Measurements from ENCODE around the gene TENM4.

TENM4 gene

DNA sequence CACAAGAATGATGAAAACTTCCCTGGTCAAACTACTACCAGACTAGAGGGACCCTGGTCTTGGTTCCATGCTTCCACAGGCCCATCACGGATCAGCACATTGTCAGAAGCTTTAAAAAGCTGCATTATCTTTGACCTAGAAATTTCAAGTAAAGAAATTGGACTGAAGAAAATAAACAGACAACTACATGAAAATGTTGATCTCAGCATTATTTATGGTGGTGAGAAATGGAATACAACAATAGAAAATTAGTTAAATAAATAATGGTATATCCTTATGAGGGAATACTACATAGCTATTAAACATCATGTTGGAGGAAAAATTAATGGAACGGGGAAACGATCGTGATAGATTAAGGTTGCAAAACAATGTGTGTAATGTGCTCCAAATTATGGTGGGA, 13.7 kb downstream of the TENM4 start:
- DNase-seq (ENCODE audit: low spot score in 2 of 2) (no peak), ATAC-seq (replicated peaks; ENCODE audit: extremely low read depth, poor library complexity, severe bottlenecking) (no peak)
- Mint-ChIP-seq H3K27ac (ENCODE audit: low read depth) (no peak overlapping the region), H3K9me3 (peaks cover 7% of the 10 kb centered on the region), H3K36me3 (ENCODE audit: insufficient read depth) (peaks cover 1% of the 10 kb centered on the region), H3K27me3 (no peaks in the 10 kb centered on the region), H3K4me1 (no peaks in the 10 kb centered on the region), H3K4me3 (no peak overlapping the region)

DNA sequence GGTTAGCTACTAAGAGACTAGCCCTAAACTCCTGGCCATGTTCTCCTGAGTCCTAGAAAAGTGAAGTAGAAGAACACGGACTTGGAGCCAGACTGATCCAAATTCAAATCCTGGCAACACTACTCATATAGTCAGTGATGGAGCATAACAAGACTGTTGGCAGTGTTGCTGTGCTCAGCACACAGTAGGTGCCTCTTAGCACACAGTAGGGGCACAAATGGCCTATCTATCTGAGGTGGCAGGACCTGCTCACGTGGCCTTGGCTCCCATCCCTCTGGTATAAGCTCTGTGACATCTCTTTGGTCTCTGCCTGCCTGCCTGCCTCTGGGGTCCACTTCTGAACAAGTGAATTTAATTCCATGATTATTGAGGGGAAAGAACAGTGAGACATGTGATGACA, 15.4 kb downstream of the TENM4 start:
- Mint-ChIP-seq H3K36me3 (ENCODE audit: insufficient read depth) (peaks cover 1% of the 10 kb centered on the region), H3K9me3 (peaks cover 7% of the 10 kb centered on the region), H3K27me3 (no peaks in the 10 kb centered on the region), H3K4me3 (no peak overlapping the region), H3K27ac (ENCODE audit: low read depth) (no peak overlapping the region), H3K4me1 (no peaks in the 10 kb centered on the region)
- ATAC-seq (replicated peaks; ENCODE audit: extremely low read depth, poor library complexity, severe bottlenecking) (no peak), DNase-seq (ENCODE audit: low spot score in 2 of 2) (no peak)

DNA sequence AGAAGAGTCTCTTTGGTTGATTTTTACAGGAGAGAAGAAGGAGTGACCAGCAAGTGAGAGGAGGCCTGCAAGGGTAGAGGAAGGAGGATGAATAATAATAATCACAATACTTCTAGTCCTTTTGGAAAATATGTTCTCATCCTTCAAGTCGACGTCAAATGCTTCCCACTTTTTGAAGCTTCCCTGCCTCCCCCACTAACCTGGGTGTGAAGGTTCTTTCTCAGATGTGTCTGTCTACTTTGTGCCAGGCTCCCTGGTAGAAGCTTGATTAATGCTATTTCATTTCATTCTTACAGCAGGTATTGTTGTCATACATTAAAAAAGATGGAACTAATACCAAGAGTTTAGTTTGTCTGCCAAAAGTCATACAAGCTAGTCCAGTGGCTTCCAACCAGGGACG, 17.1 kb downstream of the TENM4 start:
- H3K27me3 Mint-ChIP-seq = no peaks in the 10 kb centered on the region
- no peak overlapping the region for H3K27ac Mint-ChIP-seq (ENCODE audit: low read depth)
- no peaks in the 10 kb centered on the region for H3K36me3 Mint-ChIP-seq (ENCODE audit: insufficient read depth)
- peaks cover 7% of the 10 kb centered on the region for H3K9me3 Mint-ChIP-seq
- DNase-seq (ENCODE audit: low spot score in 2 of 2) = no peak
- ATAC-seq (replicated peaks; ENCODE audit: extremely low read depth, poor library complexity, severe bottlenecking) = no peak
- no peaks in the 10 kb centered on the region for H3K4me1 Mint-ChIP-seq
- H3K4me3 Mint-ChIP-seq = no peak overlapping the region

DNA sequence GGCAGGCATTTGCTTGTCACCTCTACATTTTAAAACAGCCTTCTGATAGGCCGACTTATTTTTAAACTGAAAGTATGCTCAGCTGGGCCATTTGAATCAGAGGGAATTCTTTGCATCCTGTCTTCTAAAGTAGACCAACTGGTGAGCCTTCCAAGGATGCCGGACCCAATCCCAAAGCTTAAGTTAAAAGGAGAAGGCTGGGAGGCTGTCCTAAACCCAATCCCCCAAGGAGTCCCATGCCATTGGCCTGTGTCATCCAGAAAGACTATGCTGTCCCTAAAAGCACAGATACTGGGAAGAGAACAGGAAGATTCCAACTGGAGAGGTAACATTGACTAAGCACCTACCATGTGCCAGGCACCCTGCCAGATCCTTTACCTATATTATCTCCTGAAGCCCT, 18.0 kb downstream of the TENM4 start:
- DNase-seq (ENCODE audit: low spot score in 2 of 2) (no peak), ATAC-seq (replicated peaks; ENCODE audit: extremely low read depth, poor library complexity, severe bottlenecking) (no peak)
- Mint-ChIP-seq H3K9me3 (peaks cover 7% of the 10 kb centered on the region), H3K27ac (ENCODE audit: low read depth) (no peak overlapping the region), H3K36me3 (ENCODE audit: insufficient read depth) (no peaks in the 10 kb centered on the region), H3K4me3 (no peak overlapping the region), H3K27me3 (no peaks in the 10 kb centered on the region), H3K4me1 (no peaks in the 10 kb centered on the region)

DNA sequence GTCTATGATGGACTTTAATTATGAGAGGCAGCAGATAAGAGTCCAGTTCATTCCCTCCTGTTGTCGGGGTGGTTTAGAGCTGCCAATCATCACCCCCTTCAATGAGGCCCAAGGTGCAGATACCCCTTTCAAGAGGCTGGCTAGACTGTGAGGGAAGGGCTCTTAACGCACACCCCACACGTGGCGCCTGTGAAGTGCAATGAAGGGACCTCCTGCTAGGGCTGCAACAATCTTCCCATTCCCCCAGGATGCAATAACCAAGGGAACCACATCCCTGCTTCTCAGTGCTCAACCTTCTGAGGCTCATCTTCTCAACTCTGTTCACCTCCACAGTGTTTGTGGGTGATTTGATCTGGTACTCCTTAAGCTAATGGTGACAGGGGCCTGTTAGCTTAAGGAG, 19.0 kb downstream of the TENM4 start:
- ATAC-seq (replicated peaks; ENCODE audit: extremely low read depth, poor library complexity, severe bottlenecking) = no peak

DNA sequence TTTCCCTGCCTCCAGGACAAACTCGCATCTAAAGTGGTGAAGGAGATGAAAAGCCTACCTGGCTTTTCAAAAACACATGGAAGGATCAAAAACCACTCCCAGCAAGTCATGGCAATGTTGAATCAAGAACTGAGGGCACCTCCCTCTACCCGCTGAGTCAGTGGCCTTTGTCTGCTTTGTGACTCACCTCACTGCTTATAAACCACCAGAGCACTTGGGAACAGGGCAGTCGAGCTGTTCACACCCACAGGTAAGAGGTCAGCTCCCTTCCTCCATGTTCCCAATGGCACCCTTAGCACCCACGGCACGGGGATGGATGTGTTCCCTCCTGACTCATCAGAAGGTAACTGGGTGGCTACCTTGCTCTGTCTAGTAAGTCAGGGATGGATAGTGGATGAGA, 21.7 kb downstream of the TENM4 start:
- Mint-ChIP-seq H3K9me3 (peaks cover 5% of the 10 kb centered on the region), H3K27ac (ENCODE audit: low read depth) (no peak overlapping the region), H3K4me3 (no peak overlapping the region), H3K4me1 (no peaks in the 10 kb centered on the region), H3K36me3 (ENCODE audit: insufficient read depth) (no peaks in the 10 kb centered on the region), H3K27me3 (no peaks in the 10 kb centered on the region)
- no peak for DNase-seq (ENCODE audit: low spot score in 2 of 2)
- no peak for ATAC-seq (replicated peaks; ENCODE audit: extremely low read depth, poor library complexity, severe bottlenecking)

More for the DNA sequence above, 19.0 kb downstream of the TENM4 start:
- no peaks in the 10 kb centered on the region for H3K4me1 Mint-ChIP-seq
- H3K36me3 Mint-ChIP-seq (ENCODE audit: insufficient read depth) = no peaks in the 10 kb centered on the region
- no peak for DNase-seq (ENCODE audit: low spot score in 2 of 2)
- H3K4me3 Mint-ChIP-seq = no peak overlapping the region
- H3K9me3 Mint-ChIP-seq = peaks cover 12% of the 10 kb centered on the region
- no peak overlapping the region for H3K27ac Mint-ChIP-seq (ENCODE audit: low read depth)
- H3K27me3 Mint-ChIP-seq = no peaks in the 10 kb centered on the region

DNA sequence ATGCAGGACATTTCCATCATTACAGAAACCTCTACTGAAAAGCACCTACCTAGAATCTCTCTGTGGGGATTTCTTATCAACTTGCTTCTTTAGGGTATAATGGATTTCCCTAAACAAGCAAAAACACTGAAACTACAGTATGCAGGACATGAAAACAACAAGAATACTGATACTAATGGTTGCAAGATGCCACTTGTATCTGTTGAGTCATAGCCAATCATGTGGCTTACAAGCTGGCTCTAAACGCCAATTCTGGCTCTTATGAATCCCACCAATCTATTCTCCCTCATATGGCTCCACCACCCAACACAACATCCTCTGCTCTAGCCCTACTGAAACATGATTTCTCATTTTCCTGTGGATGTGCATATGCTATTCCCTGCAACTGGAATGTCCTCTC, 22.6 kb downstream of the TENM4 start:
- Mint-ChIP-seq H3K9me3 (peaks cover 5% of the 10 kb centered on the region), H3K4me3 (no peak overlapping the region), H3K27ac (ENCODE audit: low read depth) (no peak overlapping the region), H3K36me3 (ENCODE audit: insufficient read depth) (no peaks in the 10 kb centered on the region), H3K27me3 (no peaks in the 10 kb centered on the region), H3K4me1 (no peaks in the 10 kb centered on the region)
- no peak for ATAC-seq (replicated peaks; ENCODE audit: extremely low read depth, poor library complexity, severe bottlenecking)
- no peak for DNase-seq (ENCODE audit: low spot score in 2 of 2)

DNA sequence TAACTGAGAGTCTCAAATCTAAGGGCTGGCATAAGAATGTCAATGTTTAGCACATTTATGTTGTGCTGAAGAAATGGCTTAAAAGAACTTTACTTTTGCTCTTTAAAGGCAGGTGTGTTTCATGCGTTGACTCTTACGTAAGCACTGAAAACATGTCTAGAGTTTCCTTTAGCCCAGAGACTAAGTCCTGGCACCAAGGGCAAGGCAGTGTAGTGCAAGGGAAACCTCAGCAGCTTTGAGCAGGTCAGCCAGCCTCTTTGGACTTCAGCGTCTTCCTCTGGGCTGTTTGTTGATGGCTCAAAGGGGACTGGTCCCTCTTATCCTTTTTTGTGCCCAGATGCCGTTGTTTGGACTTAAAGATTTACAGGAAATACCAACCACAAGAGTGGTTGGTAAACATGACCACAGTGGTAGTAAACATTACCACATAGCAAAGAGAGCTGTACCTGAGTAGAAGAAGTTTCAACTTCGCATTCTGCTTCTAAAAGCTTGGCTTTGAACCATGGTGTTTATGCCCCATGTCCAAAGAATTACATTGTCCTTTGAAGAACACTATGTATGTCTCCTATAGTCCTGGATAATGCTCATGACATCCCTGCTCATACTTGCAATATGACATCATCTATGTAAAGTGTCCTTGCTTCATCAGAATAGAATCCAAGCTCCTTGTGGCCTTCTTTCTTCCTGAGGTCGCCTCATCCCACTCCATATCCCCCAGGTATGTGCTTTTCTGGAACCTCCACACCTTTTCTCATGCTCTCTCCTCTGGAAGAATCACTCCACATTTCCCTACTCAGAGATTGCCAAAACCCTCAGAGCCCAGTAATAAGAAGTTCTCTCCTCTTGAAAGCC, 23.5 kb downstream of the TENM4 start:
- H3K36me3 Mint-ChIP-seq (ENCODE audit: insufficient read depth) = no peaks in the 10 kb centered on the region
- ATAC-seq (replicated peaks; ENCODE audit: extremely low read depth, poor library complexity, severe bottlenecking) = no peak
- DNase-seq (ENCODE audit: low spot score in 2 of 2) = no peak
- H3K4me1 Mint-ChIP-seq = no peaks in the 10 kb centered on the region
- peaks cover 5% of the 10 kb centered on the region for H3K9me3 Mint-ChIP-seq
- H3K4me3 Mint-ChIP-seq = no peak overlapping the region
- H3K27ac Mint-ChIP-seq (ENCODE audit: low read depth) = no peak overlapping the region
- H3K27me3 Mint-ChIP-seq = no peaks in the 10 kb centered on the region

DNA sequence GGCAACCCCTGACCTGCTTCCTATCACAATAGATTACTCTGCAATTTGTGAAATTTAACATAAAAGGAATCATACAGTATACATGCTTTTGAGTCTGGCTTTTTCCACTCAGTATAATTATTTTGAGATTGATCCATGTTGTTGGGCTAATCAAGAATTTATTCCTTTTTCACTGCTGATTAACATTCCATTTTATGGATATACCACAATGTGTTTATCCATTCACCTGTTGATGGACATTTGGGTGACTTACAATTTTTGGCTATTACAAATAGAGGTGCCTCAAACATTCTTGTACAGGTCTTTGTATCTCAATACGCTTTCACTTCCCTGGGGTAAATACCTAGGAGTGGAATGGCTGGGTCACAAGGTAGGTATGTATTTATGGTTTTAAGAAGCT, 24.9 kb downstream of the TENM4 start:
- Mint-ChIP-seq H3K36me3 (ENCODE audit: insufficient read depth) (no peaks in the 10 kb centered on the region), H3K27me3 (no peaks in the 10 kb centered on the region), H3K4me3 (no peak overlapping the region), H3K9me3 (peaks cover 5% of the 10 kb centered on the region), H3K4me1 (no peaks in the 10 kb centered on the region), H3K27ac (ENCODE audit: low read depth) (no peak overlapping the region)
- DNase-seq (ENCODE audit: low spot score in 2 of 2) (no peak), ATAC-seq (replicated peaks; ENCODE audit: extremely low read depth, poor library complexity, severe bottlenecking) (no peak)

DNA sequence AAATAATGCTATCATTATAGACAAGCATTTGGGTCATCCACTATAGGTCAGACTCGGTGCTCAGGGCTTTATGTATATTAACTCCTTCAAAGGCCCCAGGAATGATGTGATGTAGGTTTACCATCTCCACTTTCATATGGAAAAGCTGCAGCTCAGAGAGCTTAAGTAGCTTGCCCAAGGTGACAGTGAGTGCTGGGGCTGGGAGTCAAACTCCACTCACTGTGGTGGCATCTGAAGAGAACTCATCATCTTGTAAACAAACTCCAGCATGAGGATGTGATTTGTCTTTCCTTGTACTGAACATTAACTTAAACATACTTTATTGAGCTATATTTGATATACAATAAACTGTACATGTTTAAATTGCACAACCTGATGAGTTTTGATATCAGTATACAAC, 25.4 kb downstream of the TENM4 start:
- DNase-seq (ENCODE audit: low spot score in 2 of 2) = no peak
- no peaks in the 10 kb centered on the region for H3K36me3 Mint-ChIP-seq (ENCODE audit: insufficient read depth)
- H3K9me3 Mint-ChIP-seq = peaks cover 5% of the 10 kb centered on the region

DNA sequence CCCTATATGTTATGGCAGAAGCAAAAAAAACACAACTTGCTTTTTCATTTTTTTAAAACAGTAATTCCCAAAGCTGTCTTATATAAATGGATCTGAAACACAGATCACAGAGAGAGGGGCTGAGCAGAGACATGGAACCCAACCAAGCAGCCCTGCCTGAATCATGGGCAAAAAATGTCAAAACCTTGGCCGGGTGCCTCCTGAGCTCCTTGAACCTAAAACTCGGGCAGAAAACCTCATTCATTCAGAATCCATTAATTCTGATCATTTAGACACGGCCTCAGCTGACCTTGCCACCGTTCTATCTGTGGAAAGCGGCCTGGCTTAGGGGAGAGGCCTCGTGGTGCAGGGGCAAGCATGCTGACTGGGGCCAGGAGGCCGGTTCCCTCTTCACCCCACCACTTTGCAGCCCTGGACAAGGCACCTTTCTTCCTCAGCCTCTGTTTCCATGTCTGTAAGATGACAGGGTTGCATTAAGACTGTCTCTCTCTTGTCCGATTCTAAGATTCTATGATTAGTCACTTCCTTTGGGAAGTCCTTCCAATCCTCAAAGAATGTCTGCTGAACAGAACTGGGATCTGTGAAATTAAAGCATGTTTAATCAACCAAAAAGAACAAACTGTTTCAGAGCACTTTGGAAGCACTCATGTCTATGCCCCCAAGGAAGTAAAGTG, 26.0 kb downstream of the TENM4 start:
- H3K36me3 Mint-ChIP-seq (ENCODE audit: insufficient read depth) = no peaks in the 10 kb centered on the region
- no peak overlapping the region for H3K4me3 Mint-ChIP-seq
- H3K4me1 Mint-ChIP-seq = no peaks in the 10 kb centered on the region
- no peak overlapping the region for H3K27ac Mint-ChIP-seq (ENCODE audit: low read depth)
- ATAC-seq (replicated peaks; ENCODE audit: extremely low read depth, poor library complexity, severe bottlenecking) = no peak
- no peaks in the 10 kb centered on the region for H3K27me3 Mint-ChIP-seq
- no peak for DNase-seq (ENCODE audit: low spot score in 2 of 2)
- peaks cover 5% of the 10 kb centered on the region for H3K9me3 Mint-ChIP-seq

More for the DNA sequence above, 25.4 kb downstream of the TENM4 start:
- H3K4me1 Mint-ChIP-seq = no peaks in the 10 kb centered on the region
- H3K27ac Mint-ChIP-seq (ENCODE audit: low read depth) = no peak overlapping the region
- H3K27me3 Mint-ChIP-seq = no peaks in the 10 kb centered on the region
- H3K4me3 Mint-ChIP-seq = no peak overlapping the region
- no peak for ATAC-seq (replicated peaks; ENCODE audit: extremely low read depth, poor library complexity, severe bottlenecking)

DNA sequence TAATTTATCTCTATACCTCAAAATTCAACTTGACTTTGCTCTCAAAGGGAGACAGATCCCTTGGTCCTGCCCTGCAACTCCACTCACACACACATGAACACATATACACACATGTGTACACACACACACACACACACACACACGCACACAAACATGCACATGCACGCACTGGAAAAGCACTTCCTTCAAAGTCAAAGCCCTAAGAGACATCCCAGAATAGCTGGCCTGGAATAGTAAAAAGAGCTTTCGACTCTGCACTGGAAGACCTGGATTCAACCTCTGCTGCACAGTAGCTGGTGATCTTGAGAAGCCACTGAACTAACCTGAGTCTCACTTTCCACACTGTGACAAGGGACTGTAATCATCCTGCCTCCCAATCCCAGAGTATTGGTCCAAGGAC, 26.8 kb downstream of the TENM4 start:
- peaks cover 5% of the 10 kb centered on the region for H3K9me3 Mint-ChIP-seq

DNA sequence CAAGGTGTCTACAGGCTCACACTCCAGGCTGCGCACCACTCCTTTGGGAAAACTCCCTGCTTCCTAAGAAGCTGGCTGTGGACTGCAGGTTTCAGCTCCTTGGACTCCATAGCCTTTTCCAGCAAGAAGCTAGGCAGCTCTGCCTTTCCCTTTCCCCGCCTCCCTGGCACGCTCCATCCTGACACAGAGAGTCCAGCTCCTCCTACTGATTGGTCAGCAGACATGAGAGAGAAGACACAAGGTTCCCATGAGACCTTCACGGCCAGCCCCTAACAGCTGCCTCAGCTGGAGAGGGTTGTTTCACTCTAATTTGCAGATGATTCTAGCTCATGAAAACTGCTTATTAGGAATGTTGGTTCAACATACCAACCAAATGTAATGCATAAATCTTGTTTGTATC, 27.6 kb downstream of the TENM4 start:
- no peak for DNase-seq (ENCODE audit: low spot score in 2 of 2)
- Mint-ChIP-seq H3K4me1 (no peaks in the 10 kb centered on the region), H3K27me3 (no peaks in the 10 kb centered on the region), H3K9me3 (peaks cover 5% of the 10 kb centered on the region), H3K36me3 (ENCODE audit: insufficient read depth) (no peaks in the 10 kb centered on the region), H3K27ac (ENCODE audit: low read depth) (no peak overlapping the region), H3K4me3 (no peak overlapping the region)
- ATAC-seq (replicated peaks; ENCODE audit: extremely low read depth, poor library complexity, severe bottlenecking) = no peak

More for the DNA sequence above, 26.8 kb downstream of the TENM4 start:
- H3K27me3 Mint-ChIP-seq = no peaks in the 10 kb centered on the region
- DNase-seq (ENCODE audit: low spot score in 2 of 2) = no peak
- H3K4me1 Mint-ChIP-seq = no peaks in the 10 kb centered on the region
- H3K4me3 Mint-ChIP-seq = no peak overlapping the region
- no peak for ATAC-seq (replicated peaks; ENCODE audit: extremely low read depth, poor library complexity, severe bottlenecking)
- H3K36me3 Mint-ChIP-seq (ENCODE audit: insufficient read depth) = no peaks in the 10 kb centered on the region
- no peak overlapping the region for H3K27ac Mint-ChIP-seq (ENCODE audit: low read depth)

Data from central memory CD8-positive, alpha-beta T cell (primary cell).